GM15510 (cell line): ENCODE measurements around the gene ADAM33.

Source experiments
- POLR2A ChIP-seq: IDR thresholded peaks from 3 replicates; pipeline ENCODE4 v1.6.1; 2011; ENCODE audit warnings: borderline replicate concordance; ENCODE audit not compliant: insufficient read length; ENCODE audit errors: extremely low read depth

The ADAM33 gene

GRCh38 chr20:3698591-3699001 lies 16.8 kb upstream of the ADAM33 start:
- no peak for TF ChIP-seq POLR2A

GRCh38 chr20:3697588-3698305 lies 15.9 kb upstream of the ADAM33 start:
- no peak for TF ChIP-seq POLR2A

GRCh38 chr20:3696745-3697587 lies 15.2 kb upstream of the ADAM33 start:
- TF ChIP-seq POLR2A = no peak

GRCh38 chr20:3696200-3696599 lies 14.4 kb upstream of the ADAM33 start:
- TF ChIP-seq POLR2A = no peak

GRCh38 chr20:3694864-3695263 lies 13.1 kb upstream of the ADAM33 start:
- no peak for TF ChIP-seq POLR2A

GRCh38 chr20:3693376-3693775 lies 11.6 kb upstream of the ADAM33 start:
- no peak for TF ChIP-seq POLR2A

GRCh38 chr20:3692706-3693294 lies 11.0 kb upstream of the ADAM33 start:
- no peak for TF ChIP-seq POLR2A

GRCh38 chr20:3691897-3692296 lies 10.1 kb upstream of the ADAM33 start:
- no peak for TF ChIP-seq POLR2A

GRCh38 chr20:3691306-3691705 lies 9.5 kb upstream of the ADAM33 start:
- TF ChIP-seq POLR2A = no peak

- no peak for TF ChIP-seq POLR2A
Observed at GRCh38 chr20:3690413-3690812, 8.6 kb upstream of the ADAM33 start.

- no peak for TF ChIP-seq POLR2A
Observed at GRCh38 chr20:3689978-3690377, 8.2 kb upstream of the ADAM33 start.

- TF ChIP-seq POLR2A = no peak
Observed at GRCh38 chr20:3687655-3688054, 5.8 kb upstream of the ADAM33 start.

- TF ChIP-seq POLR2A = no peak
Observed at GRCh38 chr20:3686867-3687321, 5.1 kb upstream of the ADAM33 start.

GRCh38 chr20:3686421-3686820 lies 4.6 kb upstream of the ADAM33 start:
- no peak for TF ChIP-seq POLR2A

GRCh38 chr20:3685341-3685740 lies 3.5 kb upstream of the ADAM33 start:
- TF ChIP-seq POLR2A = no peak
